ENCODE measurements around the gene PCNX3. TPM values are rescaled to one million over a fixed set of nuclear protein-coding genes. Genes with fewer than 3 reads are reported as not detected.

The PCNX3 gene
- total RNA-seq, 1 experiment from 2014 or later = 53.5 TPM

Small RNAs within 50 kb of the gene (small RNA-seq; reads per million reads assigned to genes)
- gene MIR4489 (not detected), gene MIR4690 (not detected)

Other genes with a start within 250 kb of the PCNX3 start
- 1.4 and 1.9 TPM in 2 replicates for gene SLC25A45, start 233.1 kb upstream of the PCNX3 start, total RNA-seq (2014; rRNA removed; shearing (Covaris generic))
- gene FRMD8, start 229.1 kb upstream of the PCNX3 start, total RNA-seq (2014; rRNA removed; shearing (Covaris generic)) = 26.4 and 32.1 TPM in 2 replicates
- gene NEAT1, start 193.0 kb upstream of the PCNX3 start, total RNA-seq (2014; rRNA removed; shearing (Covaris generic)) = 7.9 and 12.9 TPM in 2 replicates
- 433 and 571 TPM in 2 replicates for gene MALAT1, start 116.7 kb upstream of the PCNX3 start, total RNA-seq (2014; rRNA removed; shearing (Covaris generic))
- gene SCYL1, start 90.7 kb upstream of the PCNX3 start, total RNA-seq (2014; rRNA removed; shearing (Covaris generic)) = 66.6 and 67.0 TPM in 2 replicates
- gene LTBP3, start 57.4 kb upstream of the PCNX3 start, total RNA-seq (2014; rRNA removed; shearing (Covaris generic)) = 6.2 and 6.5 TPM in 2 replicates
- 137 and 145 TPM in 2 replicates for gene ZNRD2, start 45.3 kb upstream of the PCNX3 start, total RNA-seq (2014; rRNA removed; shearing (Covaris generic))
- 34.6 and 45.1 TPM in 2 replicates for gene FAM89B, start 43.2 kb upstream of the PCNX3 start, total RNA-seq (2014; rRNA removed; shearing (Covaris generic))
- gene EHBP1L1, start 39.7 kb upstream of the PCNX3 start, total RNA-seq (2014; rRNA removed; shearing (Covaris generic)) = 65.5 and 74.4 TPM in 2 replicates
- not detected in 2 replicates for gene KCNK7, start 20.0 kb upstream of the PCNX3 start, total RNA-seq (2014; rRNA removed; shearing (Covaris generic))
- 43.7 and 60.3 TPM in 2 replicates for gene MAP3K11, start 1.6 kb upstream of the PCNX3 start, total RNA-seq (2014; rRNA removed; shearing (Covaris generic))
- 19.2 and 21.7 TPM in 2 replicates for gene SIPA1, start 22.3 kb downstream of the PCNX3 start, total RNA-seq (2014; rRNA removed; shearing (Covaris generic))
- gene RELA, start 47.1 kb downstream of the PCNX3 start, total RNA-seq (2014; rRNA removed; shearing (Covaris generic)) = 31.7 and 55.4 TPM in 2 replicates
- gene KAT5, start 96.5 kb downstream of the PCNX3 start, total RNA-seq (2014; rRNA removed; shearing (Covaris generic)) = 64.0 and 80.6 TPM in 2 replicates
- gene RNASEH2C, start 105.0 kb downstream of the PCNX3 start, total RNA-seq (2014; rRNA removed; shearing (Covaris generic)) = 29.8 and 39.7 TPM in 2 replicates
- gene AP5B1, start 165.2 kb downstream of the PCNX3 start, total RNA-seq (2014; rRNA removed; shearing (Covaris generic)) = 10.3 and 13.6 TPM in 2 replicates
- gene OVOL1, start 171.3 kb downstream of the PCNX3 start, total RNA-seq (2014; rRNA removed; shearing (Covaris generic)) = not detected in 2 replicates
- gene SNX32, start 218.2 kb downstream of the PCNX3 start, total RNA-seq (2014; rRNA removed; shearing (Covaris generic)) = not detected in 2 replicates
- 2,329 and 2,647 TPM in 2 replicates for gene CFL1, start 242.4 kb downstream of the PCNX3 start, total RNA-seq (2014; rRNA removed; shearing (Covaris generic))
- 62.4 and 64.9 TPM in 2 replicates for gene MUS81, start 244.7 kb downstream of the PCNX3 start, total RNA-seq (2014; rRNA removed; shearing (Covaris generic))

Measured in HT1080 (cell line).